ENCODE results near the gene RHEBL1. TPM values are rescaled to one million over a fixed set of nuclear protein-coding genes. Genes with fewer than 3 reads are reported as not detected.

RHEBL1 gene
- polyA plus RNA-seq, 1 donor (not counting 4 experiments of a cell fraction or from before 2014, with no cell fraction given): 0.51 TPM

DNA sequence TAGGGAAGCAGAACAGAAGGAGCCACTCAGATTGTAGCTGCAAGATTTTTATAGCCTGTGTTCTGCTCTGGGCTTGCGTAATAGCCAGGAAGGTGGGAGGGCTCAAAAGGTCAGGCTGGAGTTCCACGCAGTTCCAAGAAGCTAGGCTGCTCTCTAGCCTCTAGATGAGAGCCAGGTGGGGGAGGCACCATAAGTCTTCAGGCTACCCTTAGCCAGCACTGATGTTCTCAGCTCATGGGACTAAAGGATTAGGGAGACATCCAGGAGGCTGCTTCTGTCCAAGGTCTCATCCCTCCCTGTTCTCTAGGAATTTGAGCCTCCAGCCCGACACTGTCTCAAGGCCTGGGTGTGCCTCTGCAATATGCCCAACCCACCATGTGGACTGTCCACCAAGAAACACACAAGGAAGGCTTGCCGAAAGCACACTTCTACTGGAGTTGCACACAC is 39.2 kb upstream of the RHEBL1 start:
- peaks cover 23% of the 10 kb centered on the region for H3K79me2 ChIP-seq (ENCODE audit: control insufficient read depth, insufficient read depth, low read length)
- H3K4me1 ChIP-seq (ENCODE audit: control insufficient read depth, extremely low read depth, insufficient read depth, low read length): peaks cover 23% of the 10 kb centered on the region
- no peaks in the 10 kb centered on the region for H3K9me3 ChIP-seq (ENCODE audit: control insufficient read depth, low read depth, low read length)
- peak overlapping the region in 2 of 3 experiments; percentile 6 to 93 for H3K4me3 ChIP-seq (ENCODE audit: control insufficient read depth in 2 of 3, extremely low read depth in 1 of 3, insufficient read depth in 2 of 3, low read depth in 1 of 3, low read length in 3 of 3)
- FAIRE-seq (no peak), DNase-seq (ENCODE audit: low read depth, low spot score) (no peak)
- peak overlapping the region; percentile 94 for H3K4me2 ChIP-seq (ENCODE audit: control insufficient read depth, extremely low read depth, insufficient read depth, low read depth, low read length)
- H3K9me1 ChIP-seq (ENCODE audit: control insufficient read depth, extremely low read depth, insufficient read depth, low read length): no peaks in the 10 kb centered on the region
- H2AFZ ChIP-seq (ENCODE audit: control insufficient read depth, low read length): no peak overlapping the region
- dilution Hi-C loops (cut with MboI; ENCODE audit: extremely low pct_ligation_motif_present, low sequenced_read_pairs): no loop called here
- no peak for TF ChIP-seq EZH2 (IDR thresholded peaks at IDR 0.05; ENCODE audit: low read length)
- TF ChIP-seq, protein P1, sequence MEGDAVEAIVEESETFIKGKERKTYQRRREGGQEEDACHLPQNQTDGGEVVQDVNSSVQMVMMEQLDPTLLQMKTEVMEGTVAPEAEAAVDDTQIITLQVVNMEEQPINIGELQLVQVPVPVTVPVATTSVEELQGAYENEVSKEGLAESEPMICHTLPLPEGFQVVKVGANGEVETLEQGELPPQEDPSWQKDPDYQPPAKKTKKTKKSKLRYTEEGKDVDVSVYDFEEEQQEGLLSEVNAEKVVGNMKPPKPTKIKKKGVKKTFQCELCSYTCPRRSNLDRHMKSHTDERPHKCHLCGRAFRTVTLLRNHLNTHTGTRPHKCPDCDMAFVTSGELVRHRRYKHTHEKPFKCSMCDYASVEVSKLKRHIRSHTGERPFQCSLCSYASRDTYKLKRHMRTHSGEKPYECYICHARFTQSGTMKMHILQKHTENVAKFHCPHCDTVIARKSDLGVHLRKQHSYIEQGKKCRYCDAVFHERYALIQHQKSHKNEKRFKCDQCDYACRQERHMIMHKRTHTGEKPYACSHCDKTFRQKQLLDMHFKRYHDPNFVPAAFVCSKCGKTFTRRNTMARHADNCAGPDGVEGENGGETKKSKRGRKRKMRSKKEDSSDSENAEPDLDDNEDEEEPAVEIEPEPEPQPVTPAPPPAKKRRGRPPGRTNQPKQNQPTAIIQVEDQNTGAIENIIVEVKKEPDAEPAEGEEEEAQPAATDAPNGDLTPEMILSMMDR (optimal IDR thresholded peaks at IDR 0.05 in 1 of 3, IDR thresholded peaks at IDR 0.05 in 1 of 3, conservative IDR thresholded peaks at IDR 0.05 in 1 of 3; ENCODE audit: extremely low read depth in 1 of 3, insufficient read depth in 2 of 3, low read length in 3 of 3): no peak
- H3K9ac ChIP-seq (ENCODE audit: control insufficient read depth, extremely low read depth, insufficient read depth, low read length): no peak overlapping the region
- no peak overlapping the region for H3K27ac ChIP-seq (ENCODE audit: control insufficient read depth, insufficient read depth, low read length)
- H3K27me3 ChIP-seq (ENCODE audit: control insufficient read depth, extremely low read depth, insufficient read depth, low read length): no peaks in the 10 kb centered on the region
- H4K20me1 ChIP-seq (ENCODE audit: control insufficient read depth, extremely low read depth, insufficient read depth, low read length): no peaks in the 10 kb centered on the region
- peaks cover 5 to 11% of the 10 kb centered on the region in 2 experiments for H3K36me3 ChIP-seq (ENCODE audit: control insufficient read depth in 2 of 2, extremely low read depth in 1 of 2, insufficient read depth in 2 of 2, low read length in 2 of 2)

DNA sequence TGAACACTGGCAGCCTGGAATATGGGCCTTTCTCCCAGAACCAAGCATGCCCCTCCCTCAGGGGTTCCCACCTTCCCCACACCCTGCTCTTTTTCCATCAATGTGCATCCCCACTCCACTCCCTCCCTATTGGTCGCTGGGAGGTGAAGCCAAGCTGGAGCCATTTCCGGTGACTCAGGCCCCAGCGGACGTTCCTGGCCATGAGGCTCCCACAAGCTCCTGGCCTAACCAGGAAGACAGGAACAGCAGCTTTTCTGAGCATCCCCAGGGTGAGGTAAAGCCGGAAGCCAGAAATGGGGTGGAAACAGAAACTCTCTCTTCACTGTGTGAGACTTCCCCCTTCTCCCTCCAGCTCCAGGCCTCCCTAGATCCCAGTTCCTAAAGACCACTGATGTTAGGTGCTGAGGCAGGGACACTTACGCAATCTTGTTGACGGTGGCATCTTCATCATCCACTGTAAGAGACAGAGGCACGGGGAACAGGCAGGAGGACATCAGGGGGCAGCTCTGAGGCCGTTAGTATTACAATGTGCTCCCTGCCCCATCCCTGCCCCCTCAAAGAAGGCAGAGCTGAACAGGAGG is 35.8 kb upstream of the RHEBL1 start:
- Histone ChIP-seq H4K20me1 (ENCODE audit: control insufficient read depth, extremely low read depth, insufficient read depth, low read length) (no peaks in the 10 kb centered on the region), H3K27me3 (ENCODE audit: control insufficient read depth, extremely low read depth, insufficient read depth, low read length) (no peaks in the 10 kb centered on the region), H3K9ac (ENCODE audit: control insufficient read depth, extremely low read depth, insufficient read depth, low read length) (no peak overlapping the region), H3K9me1 (ENCODE audit: control insufficient read depth, extremely low read depth, insufficient read depth, low read length) (no peaks in the 10 kb centered on the region), H3K4me3 (ENCODE audit: control insufficient read depth in 2 of 3, extremely low read depth in 1 of 3, insufficient read depth in 2 of 3, low read depth in 1 of 3, low read length in 3 of 3) (no peak overlapping the region), H3K36me3 (ENCODE audit: control insufficient read depth in 2 of 2, extremely low read depth in 1 of 2, insufficient read depth in 2 of 2, low read length in 2 of 2) (peaks cover 21 to 36% of the 10 kb centered on the region in 2 experiments), H3K4me2 (ENCODE audit: control insufficient read depth, extremely low read depth, insufficient read depth, low read depth, low read length) (peak overlapping the region; percentile 50), H3K9me3 (ENCODE audit: control insufficient read depth, low read depth, low read length) (no peaks in the 10 kb centered on the region), H2AFZ (ENCODE audit: control insufficient read depth, low read length) (peak overlapping the region; percentile 58), H3K27ac (ENCODE audit: control insufficient read depth, insufficient read depth, low read length) (peak overlapping the region; percentile 49), H3K4me1 (ENCODE audit: control insufficient read depth, extremely low read depth, insufficient read depth, low read length) (peaks cover 18% of the 10 kb centered on the region), H3K79me2 (ENCODE audit: control insufficient read depth, insufficient read depth, low read length) (peaks cover 23% of the 10 kb centered on the region)
- DNase-seq (ENCODE audit: low read depth, low spot score) (no peak), FAIRE-seq (peak; percentile 34)
- TF ChIP-seq, protein P1 (optimal IDR thresholded peaks at IDR 0.05 in 1 of 3, IDR thresholded peaks at IDR 0.05 in 1 of 3, conservative IDR thresholded peaks at IDR 0.05 in 1 of 3; ENCODE audit: extremely low read depth in 1 of 3, insufficient read depth in 2 of 3, low read length in 3 of 3): no peak
- no peak for TF ChIP-seq EZH2 (IDR thresholded peaks at IDR 0.05; ENCODE audit: low read length)
- dilution Hi-C loops (cut with MboI; ENCODE audit: extremely low pct_ligation_motif_present, low sequenced_read_pairs): no loop called here

All from keratinocyte (primary cell).